Embryonic facial prominence (tissue), 1 donor: Measurements from ENCODE around the gene MLC1.

Experiments used
- DNase-seq: peaks from one replicate; pipeline ENCODE4 v3.0.0-alpha.2; 2016; ENCODE audit errors: extremely low spot score

The MLC1 gene

DNA sequence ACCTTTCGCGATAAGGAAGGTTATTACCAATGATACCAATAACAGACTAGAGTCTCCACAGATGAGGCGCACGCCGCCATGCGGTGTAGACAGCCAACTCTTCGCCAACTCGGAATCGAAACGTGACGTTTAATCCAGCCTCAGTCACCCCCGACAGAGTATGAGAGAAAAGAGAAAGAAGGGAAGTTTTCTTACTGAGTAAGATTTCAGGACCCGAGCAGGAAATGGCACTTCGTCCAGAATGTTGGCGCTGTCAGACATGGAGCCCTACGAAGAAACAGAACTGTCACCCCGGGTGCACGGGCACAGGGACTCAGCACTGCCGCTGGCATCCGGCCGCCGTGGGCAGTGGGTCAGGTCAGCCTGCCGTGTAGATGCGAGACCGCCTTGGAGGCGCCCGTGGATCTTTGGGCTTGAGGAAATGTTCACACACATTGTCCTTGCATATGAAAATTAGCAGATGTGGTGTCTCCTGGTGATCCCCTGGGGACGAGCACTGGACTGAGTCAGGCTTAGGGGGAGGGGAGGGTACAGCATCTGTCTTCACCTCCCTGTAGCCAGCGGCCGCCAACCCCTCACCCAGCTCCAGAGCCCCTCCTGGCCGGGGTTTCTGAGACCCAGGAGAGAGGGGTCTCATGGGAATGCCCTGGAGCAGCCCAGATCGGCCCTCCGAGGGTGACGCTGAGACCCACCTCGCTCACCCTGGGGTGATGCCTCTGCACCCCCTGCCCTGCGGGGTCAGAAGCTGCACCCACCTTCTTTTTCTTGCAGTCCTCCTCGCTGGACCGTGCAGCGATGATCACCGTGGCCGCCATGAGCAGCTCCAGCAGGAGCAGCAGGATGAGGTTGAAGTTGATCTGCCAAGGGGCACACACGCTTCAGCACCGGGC is 8.3 kb downstream of the MLC1 start:
- DNase-seq = no peak

DNA sequence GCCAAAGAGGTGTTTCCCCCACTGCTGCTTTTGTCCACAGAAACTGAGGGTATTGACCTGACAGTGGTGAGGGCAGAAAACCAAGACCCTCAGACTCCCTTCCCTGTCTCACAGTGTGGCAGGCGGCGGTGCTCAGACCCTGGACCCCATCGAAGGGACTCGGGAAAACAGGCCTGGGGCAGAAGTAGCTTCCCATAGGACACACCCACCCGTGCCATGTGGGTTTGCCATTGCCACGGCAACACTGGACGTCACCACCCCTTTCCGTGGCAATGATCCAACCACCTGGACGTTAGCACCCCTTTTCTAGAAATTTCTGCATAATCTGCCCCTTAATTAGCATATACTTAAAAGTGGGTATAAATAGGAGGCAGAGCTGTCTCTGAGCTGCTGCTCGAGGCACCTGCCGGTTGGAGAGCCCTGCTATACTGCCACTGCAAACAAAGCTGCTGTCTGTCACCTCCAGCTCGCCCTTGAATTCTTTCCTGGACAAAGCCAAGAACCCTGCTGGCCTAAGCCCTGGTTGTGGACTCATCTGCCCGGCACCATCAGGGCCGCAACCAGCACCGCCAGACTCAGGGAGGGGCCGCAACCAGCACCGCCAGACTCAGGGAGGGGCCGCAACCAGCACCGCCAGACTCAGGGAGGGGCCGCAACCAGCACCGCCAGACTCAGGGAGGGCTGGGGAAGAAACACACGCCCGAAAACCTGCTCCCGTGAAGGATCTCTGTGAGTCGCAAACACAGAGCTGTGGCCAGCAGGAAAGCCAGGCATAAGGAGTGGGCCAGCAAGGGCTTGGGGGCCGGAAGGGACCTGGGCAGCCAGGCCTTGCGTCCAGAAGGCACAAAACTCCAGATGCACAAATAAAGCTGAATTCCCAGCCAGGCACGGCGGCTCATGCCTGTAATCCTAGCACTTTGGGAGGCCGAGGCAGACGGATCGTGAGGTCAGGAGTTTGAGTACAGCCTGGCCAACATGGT is 10.4 kb downstream of the MLC1 start:
- no peak for DNase-seq

DNA sequence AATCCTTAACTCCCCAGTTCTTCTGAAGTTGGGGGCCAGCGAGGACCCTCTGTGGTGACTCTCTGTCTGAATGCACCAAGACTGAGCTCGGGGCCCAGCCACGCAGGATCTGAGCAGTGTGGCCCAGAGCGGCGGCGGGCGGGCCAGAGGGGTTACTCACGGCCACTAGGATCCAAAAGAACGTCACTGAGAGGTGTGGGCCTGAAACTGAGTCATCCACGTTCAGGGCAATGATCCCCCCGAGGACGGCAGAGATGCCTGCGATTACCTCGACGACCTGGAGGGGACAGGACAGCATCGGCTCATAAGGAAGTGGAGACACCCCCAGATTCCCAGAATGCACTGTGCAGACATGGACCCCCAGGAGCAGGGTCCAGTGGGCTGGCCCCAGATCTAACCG is 11.2 kb downstream of the MLC1 start:
- DNase-seq = no peak

DNA sequence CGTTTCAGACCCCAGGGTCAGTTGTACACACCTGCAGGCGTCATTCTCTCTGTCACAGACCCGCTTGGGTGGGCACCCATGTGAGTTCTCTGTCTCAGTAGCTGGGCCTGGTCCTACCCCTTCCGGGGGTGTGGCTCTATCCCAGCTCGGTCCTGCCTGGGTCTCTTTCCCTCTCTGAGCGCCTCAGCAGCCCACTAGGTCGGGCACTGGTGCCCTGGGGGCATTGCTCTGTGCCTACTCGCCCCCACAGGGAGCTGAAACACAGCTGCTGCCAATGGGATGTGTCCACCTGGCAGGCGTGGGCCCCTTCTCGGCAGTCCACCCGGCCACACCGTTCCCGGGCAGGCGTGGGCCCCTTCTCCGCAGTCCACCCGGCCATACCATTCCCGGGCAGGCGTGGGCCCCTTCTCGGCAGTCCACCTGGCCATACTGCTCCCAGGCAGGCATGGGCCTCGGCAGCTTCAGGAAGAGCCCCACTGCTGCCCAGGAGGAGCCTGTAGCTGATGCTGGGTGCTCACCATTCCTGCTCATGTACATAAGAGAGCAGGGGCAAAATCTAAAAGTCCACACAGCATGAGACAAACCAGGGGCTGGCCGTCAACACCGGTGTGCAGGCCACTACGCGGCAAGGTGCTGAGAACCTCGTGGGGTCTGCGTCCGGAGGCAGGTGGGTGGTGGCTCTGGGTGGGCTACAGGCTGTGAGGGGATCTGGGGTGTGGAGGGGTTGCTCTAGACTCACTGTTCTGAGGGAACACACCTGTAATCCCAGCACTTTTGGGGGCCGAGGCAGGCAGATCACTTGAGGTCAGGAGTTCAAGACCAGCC is 12.3 kb downstream of the MLC1 start:
- no peak for DNase-seq

GRCh38 chr22:50072167-50072555 is 13.1 kb downstream of the MLC1 start:
- no peak for DNase-seq

- no peak for DNase-seq
Observed at GRCh38 chr22:50071432-50072166, 13.6 kb downstream of the MLC1 start.

DNA sequence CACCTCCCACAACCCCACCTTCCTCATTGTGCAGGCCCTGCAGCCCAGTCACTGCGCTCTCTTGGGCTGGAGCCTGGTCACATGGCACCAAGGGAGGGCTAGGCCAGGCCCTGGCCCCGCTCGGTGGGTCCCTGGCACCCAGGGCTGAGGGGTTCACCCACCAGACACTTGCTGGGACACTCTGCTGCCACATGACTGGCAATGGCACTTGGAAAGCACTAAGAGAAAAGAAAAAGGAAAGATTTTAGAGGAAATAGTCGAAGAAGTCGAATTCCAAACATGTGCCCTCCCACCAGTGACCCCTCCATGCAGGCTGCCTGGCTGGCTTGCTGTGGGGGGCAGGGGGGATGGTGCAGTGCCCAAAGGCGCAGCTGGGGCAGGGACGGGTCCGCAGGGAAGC is 14.9 kb downstream of the MLC1 start:
- DNase-seq = no peak

- no peak for DNase-seq
Observed at GRCh38 chr22:50068096-50068495, 17.1 kb downstream of the MLC1 start.

GRCh38 chr22:50067244-50067643 is 18.0 kb downstream of the MLC1 start:
- no peak for DNase-seq

DNA sequence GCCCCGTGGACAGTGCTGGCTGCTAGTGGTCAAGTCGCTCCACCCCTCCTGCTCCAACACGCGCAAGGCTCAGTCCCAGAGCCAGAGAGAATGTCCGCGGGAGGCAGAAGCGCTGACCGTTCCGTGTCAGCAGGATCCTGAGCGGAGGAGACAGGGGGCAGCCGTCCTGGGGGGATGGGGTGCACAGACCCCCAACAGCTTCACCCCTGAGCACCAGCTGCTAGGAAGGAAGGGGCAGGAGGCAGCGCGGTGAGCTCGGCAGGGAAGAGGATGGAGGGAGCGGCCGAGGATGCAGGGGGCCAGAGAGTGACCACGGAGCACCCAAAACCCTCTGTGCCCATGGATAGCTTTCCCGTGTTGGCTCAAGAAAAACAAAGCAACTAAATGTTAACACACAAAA is 20.8 kb downstream of the MLC1 start:
- no peak for DNase-seq

DNA sequence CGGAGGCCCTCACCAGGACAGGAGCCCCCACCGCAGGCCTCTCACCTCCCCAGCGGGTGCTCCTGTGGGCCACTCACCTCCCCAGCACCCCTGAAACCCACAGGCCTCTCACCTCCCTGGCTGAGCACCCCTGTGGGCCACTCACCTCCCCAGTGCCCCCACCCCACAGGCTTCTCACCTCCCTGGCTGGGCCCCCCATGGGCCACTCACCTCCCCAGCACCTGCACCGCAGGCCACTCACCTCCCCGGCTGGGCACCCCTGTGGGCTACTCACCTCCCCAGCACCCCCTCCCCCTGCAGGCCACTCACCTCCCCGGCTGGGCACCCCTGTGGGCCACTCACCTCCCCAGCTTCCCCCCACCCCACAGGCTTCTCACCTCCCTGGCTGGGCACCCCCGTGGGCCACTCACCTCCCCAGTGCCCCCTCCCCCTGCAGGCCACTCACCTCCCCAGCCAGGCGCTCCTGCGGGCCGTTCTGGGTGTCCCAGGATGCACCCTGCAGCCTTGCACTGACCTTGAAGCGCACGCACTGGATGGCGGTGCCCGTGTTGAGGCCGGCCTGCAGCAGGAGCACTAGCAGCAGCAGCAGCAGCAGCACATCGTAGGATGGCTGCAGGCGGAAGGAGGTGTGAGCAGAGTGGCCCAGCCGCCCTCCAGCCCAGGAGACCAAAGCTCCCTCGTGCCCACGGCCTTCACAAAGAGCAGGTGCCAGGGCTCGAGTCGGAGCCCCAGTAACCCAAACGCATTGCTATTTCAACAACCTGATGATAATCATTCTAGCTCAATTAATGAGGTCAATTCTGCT is 21.4 kb downstream of the MLC1 start:
- no peak for DNase-seq

DNA sequence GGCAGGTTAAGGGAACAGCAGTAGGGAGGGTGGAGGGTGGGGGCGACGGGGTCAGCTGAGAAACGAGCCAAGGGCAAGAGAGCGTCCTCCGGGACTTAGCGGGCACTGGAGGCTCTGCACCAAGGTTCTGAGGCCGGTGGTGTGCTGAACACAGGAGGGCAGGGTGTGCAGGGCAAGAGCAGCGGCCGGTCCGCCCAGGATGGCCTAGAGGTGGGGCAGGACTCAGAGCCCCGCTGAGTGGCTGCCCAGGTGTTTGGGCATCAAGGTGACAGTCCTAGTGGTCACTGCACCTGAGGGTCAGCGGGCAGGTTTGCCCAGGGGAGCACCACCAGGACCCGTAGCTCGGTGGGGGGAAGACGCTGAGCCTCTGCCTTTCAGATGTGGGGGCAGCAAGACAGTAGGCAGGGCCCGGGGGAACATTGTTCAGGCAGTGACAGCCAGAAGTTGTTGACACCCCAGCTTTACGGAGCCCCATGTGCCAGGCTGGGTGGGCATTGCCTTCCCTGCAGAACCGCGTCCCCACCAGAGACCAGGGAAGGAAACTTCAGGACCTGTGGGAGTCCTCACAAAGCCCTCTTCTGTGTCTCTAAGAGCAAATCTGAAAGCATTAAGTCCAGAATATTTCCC is 22.6 kb downstream of the MLC1 start:
- no peak for DNase-seq

- no peak for DNase-seq
Observed at GRCh38 chr22:50061824-50062355, 23.3 kb downstream of the MLC1 start.

DNA sequence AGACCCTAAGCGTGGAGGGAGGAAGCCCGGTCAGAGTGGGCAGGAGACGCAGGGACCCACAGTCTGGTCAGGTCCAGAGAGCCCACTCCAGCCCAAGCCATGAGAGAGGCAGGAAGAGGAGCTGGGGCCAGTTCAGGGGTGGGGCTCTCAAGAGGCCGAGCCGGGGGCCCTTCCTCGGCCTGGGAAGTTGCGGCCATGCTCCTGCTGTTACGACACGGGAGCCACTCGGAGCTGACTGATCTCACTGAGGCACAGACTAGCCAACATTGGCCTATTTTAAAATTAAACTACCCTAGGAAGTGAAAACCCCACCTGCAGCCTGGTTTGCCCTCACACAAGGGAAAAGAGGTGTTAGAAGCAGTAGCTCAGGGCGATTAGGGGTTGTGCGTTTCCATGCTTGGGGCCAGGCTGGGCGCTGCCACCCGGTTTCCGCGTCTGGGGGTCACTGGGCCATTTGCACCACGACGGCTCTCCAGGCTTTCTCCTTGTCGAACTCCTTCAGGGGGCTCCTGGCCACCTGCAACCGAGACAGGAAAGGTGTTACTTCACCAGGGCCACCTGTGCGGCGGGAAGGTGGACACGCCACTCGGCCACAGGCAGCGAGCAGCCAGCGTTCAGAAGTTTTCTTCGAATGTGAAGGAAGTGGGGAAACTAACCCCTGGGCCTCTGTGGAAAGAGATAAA is 23.9 kb downstream of the MLC1 start:
- no peak for DNase-seq

- DNase-seq = no peak
Observed at GRCh38 chr22:50060441-50061140, 24.6 kb downstream of the MLC1 start.

DNA sequence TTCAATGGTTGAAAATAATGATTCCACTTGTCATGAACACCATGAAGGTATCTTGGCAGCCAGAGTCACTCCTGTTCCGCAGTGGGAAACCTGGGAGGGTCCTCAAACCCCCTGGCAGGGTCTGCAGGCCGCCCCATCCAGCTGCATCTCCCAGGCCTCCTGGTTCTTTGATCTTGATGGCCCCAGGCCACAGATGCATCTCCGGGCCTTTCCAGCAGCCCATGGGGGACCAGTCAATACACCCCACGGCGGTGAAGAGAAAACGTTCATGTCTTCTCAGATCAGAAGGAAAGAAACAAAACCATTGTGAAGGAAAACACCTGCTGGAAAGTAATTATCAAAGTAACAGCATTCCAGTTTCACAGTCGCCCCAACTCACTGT is 25.4 kb downstream of the MLC1 start:
- no peak for DNase-seq

DNA sequence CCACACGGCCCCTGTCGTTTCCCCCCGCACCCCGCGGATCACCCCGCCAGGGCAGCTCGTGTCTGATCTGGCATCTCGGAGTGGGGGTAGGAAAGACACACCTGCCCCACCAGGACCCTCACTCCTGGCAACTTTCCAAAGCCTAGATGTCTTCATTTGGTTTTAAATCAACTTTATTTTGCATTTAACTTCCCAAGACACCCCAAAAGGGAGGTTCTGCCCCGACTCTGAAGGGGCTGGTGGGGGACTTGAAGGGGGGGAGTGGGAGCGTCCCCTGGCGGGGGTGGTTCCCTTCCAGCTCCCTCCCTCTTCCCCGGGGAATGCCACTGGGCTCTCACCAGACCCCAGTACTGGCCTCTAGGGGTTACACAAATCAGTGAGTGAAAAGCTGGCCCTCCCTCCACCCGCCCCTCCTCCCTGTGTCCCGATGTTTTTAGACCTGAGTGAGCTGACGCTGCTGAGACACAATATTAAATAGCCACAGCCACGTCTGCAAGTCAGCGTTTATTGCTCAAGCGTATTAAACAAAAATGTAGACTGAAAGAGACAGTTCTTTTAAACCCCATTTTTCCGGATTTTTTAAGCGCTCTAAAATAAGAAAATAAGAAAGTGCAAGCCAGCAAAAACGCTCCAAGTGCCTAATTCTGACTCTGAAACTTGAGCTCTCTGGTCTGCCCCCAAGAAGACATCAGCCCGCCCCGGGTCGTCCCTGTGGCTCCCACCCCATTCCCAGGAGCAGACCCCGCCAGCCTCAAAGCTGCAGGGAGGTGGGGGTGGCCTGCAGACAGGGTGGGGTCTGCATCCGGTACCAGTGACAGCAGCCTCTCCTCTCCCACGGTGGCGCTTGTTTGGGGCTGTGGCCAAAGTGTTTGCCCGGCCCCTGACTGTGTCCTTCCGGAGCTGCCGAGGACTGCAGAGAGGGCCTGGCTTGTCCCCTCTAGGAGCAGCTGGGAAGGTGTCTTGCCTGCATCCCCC is 26.0 kb downstream of the MLC1 start:
- DNase-seq = no peak
